ENCODE measurements around the gene CACNB4.

The CACNB4 gene

GRCh38 chr2:152099367-152100050 is 665 bp upstream of the CACNB4 start:
- no peak for TF ChIP-seq L3MBTL2 (conservative IDR thresholded peaks at IDR 0.05)
- TF ChIP-seq TARDBP (IDR thresholded peaks at IDR 0.05) = no peak
- TF ChIP-seq SUZ12 (IDR thresholded peaks at IDR 0.05) = no peak
- no peak for TF ChIP-seq CTBP1 (IDR thresholded peaks at IDR 0.05; ENCODE audit: borderline replicate concordance)
- no peak for TF ChIP-seq BHLHE40 (IDR thresholded peaks at IDR 0.05; ENCODE audit: borderline replicate concordance)
- TF ChIP-seq LEF1 (IDR thresholded peaks at IDR 0.05; ENCODE audit: borderline replicate concordance) = no peak
- CTCF ChIA-PET = no interaction called here
- POLR2A ChIA-PET = interaction anchor here (0.6 to 0.8 kb wide), 3 partner anchors 10 to 30 kb away, joined by 3 read pairs; no protein-coding TSS in a partner anchor
- peak; percentile 30 for DNase-seq (ENCODE audit: extremely low spot score)

DNA sequence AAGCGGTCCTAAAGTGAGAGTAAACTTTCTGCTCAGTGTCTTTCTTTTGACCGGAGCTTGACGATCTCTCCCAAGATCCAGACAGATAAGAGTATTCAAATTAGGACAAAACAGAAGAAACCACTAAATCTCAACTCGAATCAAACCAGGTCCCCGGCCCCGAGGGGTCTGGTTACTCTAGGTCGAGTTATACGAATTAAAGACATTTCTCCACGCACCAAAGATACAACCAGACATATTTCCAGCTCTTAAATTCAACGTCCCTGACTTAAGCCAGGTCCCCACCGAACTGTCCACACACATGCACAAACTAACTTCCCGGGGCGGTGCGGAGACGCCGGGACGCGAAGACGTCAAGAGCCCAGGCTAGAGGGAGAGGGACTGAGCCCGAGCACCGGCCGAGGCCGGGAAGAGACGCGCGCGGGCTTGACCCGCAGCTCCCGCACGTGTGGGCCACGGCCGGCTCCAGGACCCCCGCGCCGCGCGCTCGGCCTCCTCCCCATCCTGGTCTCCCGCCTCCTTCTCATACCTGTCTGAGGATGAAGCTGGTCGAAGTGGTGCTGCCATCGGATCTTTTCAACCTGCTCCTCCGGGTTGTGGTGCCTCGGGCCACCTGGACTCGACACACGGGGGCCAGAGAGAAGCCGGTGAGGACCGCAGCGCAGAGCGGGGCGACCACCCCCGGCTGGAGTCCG is 896 bp downstream of the CACNB4 start:
- peak; percentile 54 for DNase-seq (ENCODE audit: extremely low spot score)
- TF ChIP-seq ZNF384 (IDR thresholded peaks at IDR 0.05) = no peak
- TF ChIP-seq ELF4 (IDR thresholded peaks at IDR 0.05) = no peak
- no peak for TF ChIP-seq FOXA1 (IDR thresholded peaks at IDR 0.05)
- no peak for TF ChIP-seq NFRKB (IDR thresholded peaks at IDR 0.05)
- no peak for TF ChIP-seq ARNT (IDR thresholded peaks at IDR 0.05)
- TF ChIP-seq BHLHE40 (IDR thresholded peaks at IDR 0.05; ENCODE audit: borderline replicate concordance) = no peak
- peak; percentile 44; the same call in 1 of the 2 replicates for TF ChIP-seq L3MBTL2 (conservative IDR thresholded peaks at IDR 0.05)
- TF ChIP-seq LEF1 (IDR thresholded peaks at IDR 0.05; ENCODE audit: borderline replicate concordance) = no peak
- ChIA-PET CTCF (interaction anchor here (0.7 kb wide), 2 partner anchors 35 to 335 kb away, joined by 3 read pairs; no protein-coding TSS in a partner anchor), POLR2A (interaction anchor here (0.8 to 1.3 kb wide), 2 partner anchors 14 to 78 kb away, joined by 3 to 4 read pairs; partner anchors contain the start of gene STAM2)

DNA sequence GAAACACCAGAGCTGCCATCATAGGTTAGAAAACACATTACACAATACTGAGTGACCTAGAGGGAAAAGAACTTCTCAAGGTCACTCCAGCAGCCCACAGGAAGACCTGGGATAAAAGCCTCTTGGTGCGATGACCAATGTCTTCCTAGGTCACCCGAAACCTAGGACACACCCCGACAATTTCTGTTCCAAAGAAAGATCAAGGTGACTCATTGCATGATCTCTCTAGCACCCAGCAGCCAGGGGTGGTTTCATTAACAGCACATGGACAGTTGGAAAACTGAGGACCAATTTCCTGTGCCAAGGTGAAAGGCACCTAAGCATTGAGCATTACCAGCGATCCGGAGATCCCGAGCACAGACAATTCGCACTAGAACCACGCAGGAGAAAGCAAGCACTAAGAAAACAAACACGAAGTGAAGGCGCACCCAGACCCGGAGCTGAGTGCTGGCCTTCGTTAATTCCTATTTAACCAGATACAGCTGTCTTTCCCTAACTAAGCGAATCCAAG is 1.5 kb downstream of the CACNB4 start:
- TF ChIP-seq HDGF (IDR thresholded peaks at IDR 0.05; ENCODE audit: borderline replicate concordance) (no peak), NFRKB (IDR thresholded peaks at IDR 0.05) (no peak), SUZ12 (IDR thresholded peaks at IDR 0.05) (no peak), SP1 (IDR thresholded peaks at IDR 0.05) (no peak), TARDBP (IDR thresholded peaks at IDR 0.05) (no peak), ARNT (IDR thresholded peaks at IDR 0.05) (no peak), ZNF384 (IDR thresholded peaks at IDR 0.05) (no peak), BHLHE40 (IDR thresholded peaks at IDR 0.05; ENCODE audit: borderline replicate concordance) (no peak), L3MBTL2 (conservative IDR thresholded peaks at IDR 0.05) (no peak), FOXA1 (IDR thresholded peaks at IDR 0.05) (no peak), ELF4 (IDR thresholded peaks at IDR 0.05) (no peak), FOXK2 (IDR thresholded peaks at IDR 0.05) (no peak), CTBP1 (IDR thresholded peaks at IDR 0.05; ENCODE audit: borderline replicate concordance) (no peak), FOXM1 (IDR thresholded peaks at IDR 0.05; ENCODE audit: borderline replicate concordance) (no peak), LEF1 (IDR thresholded peaks at IDR 0.05; ENCODE audit: borderline replicate concordance) (no peak)
- TF ChIP-seq, protein P1, sequence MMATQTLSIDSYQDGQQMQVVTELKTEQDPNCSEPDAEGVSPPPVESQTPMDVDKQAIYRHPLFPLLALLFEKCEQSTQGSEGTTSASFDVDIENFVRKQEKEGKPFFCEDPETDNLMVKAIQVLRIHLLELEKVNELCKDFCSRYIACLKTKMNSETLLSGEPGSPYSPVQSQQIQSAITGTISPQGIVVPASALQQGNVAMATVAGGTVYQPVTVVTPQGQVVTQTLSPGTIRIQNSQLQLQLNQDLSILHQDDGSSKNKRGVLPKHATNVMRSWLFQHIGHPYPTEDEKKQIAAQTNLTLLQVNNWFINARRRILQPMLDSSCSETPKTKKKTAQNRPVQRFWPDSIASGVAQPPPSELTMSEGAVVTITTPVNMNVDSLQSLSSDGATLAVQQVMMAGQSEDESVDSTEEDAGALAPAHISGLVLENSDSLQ (IDR thresholded peaks at IDR 0.05) = no peak
- ChIA-PET POLR2A (interaction anchor here (0.8 to 1.3 kb wide), 2 partner anchors 13 to 79 kb away, joined by 3 to 4 read pairs; partner anchors contain the start of gene STAM2), CTCF (interaction anchor here (0.7 kb wide), 1 partner anchor 34 kb away, joined by 3 read pairs; no protein-coding TSS in a partner anchor)
- peak; percentile 16 for DNase-seq (ENCODE audit: extremely low spot score)

DNA sequence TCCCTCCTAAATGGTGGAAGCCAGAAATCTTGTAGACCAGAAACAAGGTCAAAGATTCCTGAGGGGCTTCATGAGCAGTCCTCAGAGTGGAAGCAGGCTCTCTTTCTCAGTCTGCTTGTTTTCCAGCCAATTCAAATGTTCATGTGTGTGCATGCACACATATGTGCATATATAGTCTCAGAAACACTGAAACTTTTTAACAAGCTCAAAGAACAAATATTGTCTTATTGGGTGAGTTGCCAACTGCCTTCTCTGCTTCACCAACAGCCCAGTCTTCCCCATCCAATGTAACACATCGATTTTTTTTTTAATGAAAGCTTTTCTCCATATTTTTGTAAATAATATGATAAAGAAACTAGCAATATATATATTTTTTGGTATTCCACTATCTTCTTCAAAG is 3.7 kb downstream of the CACNB4 start:
- CTCF ChIA-PET = interaction anchor here (0.7 kb wide), 3 partner anchors 10 to 191 kb away, joined by 3 to 8 read pairs (median 3); no protein-coding TSS in a partner anchor
- DNase-seq (ENCODE audit: extremely low spot score) = no peak
- no peak for TF ChIP-seq ZNF384 (IDR thresholded peaks at IDR 0.05)
- no peak for TF ChIP-seq SUZ12 (IDR thresholded peaks at IDR 0.05)
- POLR2A ChIA-PET = no interaction called here

GRCh38 chr2:152094014-152094413 is 4.8 kb downstream of the CACNB4 start:
- POLR2A ChIA-PET = no interaction called here
- no peak for DNase-seq (ENCODE audit: extremely low spot score)
- CTCF ChIA-PET = no interaction called here
- TF ChIP-seq FOXA1 (IDR thresholded peaks at IDR 0.05) = no peak
- no peak for TF ChIP-seq ARNT (IDR thresholded peaks at IDR 0.05)
- no peak for TF ChIP-seq FOXM1 (IDR thresholded peaks at IDR 0.05; ENCODE audit: borderline replicate concordance)
- TF ChIP-seq HDGF (IDR thresholded peaks at IDR 0.05; ENCODE audit: borderline replicate concordance) = no peak
- TF ChIP-seq L3MBTL2 (conservative IDR thresholded peaks at IDR 0.05) = no peak
- TF ChIP-seq SP1 (IDR thresholded peaks at IDR 0.05) = no peak
- TF ChIP-seq, protein P1 (IDR thresholded peaks at IDR 0.05) = no peak
- no peak for TF ChIP-seq ELF4 (IDR thresholded peaks at IDR 0.05)
- TF ChIP-seq CTBP1 (IDR thresholded peaks at IDR 0.05; ENCODE audit: borderline replicate concordance) = no peak
- TF ChIP-seq TARDBP (IDR thresholded peaks at IDR 0.05) = no peak
- no peak for TF ChIP-seq ZNF384 (IDR thresholded peaks at IDR 0.05)
- TF ChIP-seq BHLHE40 (IDR thresholded peaks at IDR 0.05; ENCODE audit: borderline replicate concordance) = no peak
- no peak for TF ChIP-seq LEF1 (IDR thresholded peaks at IDR 0.05; ENCODE audit: borderline replicate concordance)

GRCh38 chr2:152093464-152093863 is 5.4 kb downstream of the CACNB4 start:
- DNase-seq (ENCODE audit: extremely low spot score) = no peak
- ChIA-PET CTCF (no interaction called here), POLR2A (no interaction called here)
- TF ChIP-seq FOXA1 (IDR thresholded peaks at IDR 0.05) (no peak), NFRKB (IDR thresholded peaks at IDR 0.05) (no peak), FOXK2 (IDR thresholded peaks at IDR 0.05) (no peak), L3MBTL2 (conservative IDR thresholded peaks at IDR 0.05) (no peak), HDGF (IDR thresholded peaks at IDR 0.05; ENCODE audit: borderline replicate concordance) (no peak), TARDBP (IDR thresholded peaks at IDR 0.05) (no peak), ELF4 (IDR thresholded peaks at IDR 0.05) (no peak)

Data from HEK293T (cell line).